Tibial nerve (tissue), 4 donors: Measurements from ENCODE around the gene PDE3A. TPM values are rescaled to one million over a fixed set of nuclear protein-coding genes. Genes with fewer than 3 reads are reported as not detected.
A peak's percentile ranks its signal among the peaks of the same experiment; 100 is the strongest.

Source experiments
- DNase-seq, 2 donors: peaks; one replicate each; pipeline ENCODE4 v3.0.0-alpha.2; 2019; ENCODE audit warnings: low spot score in 2 of 2
- H3K27ac ChIP-seq, 4 donors: fragments of 200-600 bp; sonication (generic) in 3 of 4; one replicate each; pipeline ENCODE4 v1.5.1; 2017 to 2019; ENCODE audit warnings: mild to moderate bottlenecking in 1 of 4
- H3K27me3 ChIP-seq, 2 donors: fragments of 200-600 bp; sonication (generic) in 1 of 2; one replicate each; pipeline versions ENCODE4 v1.5.1 to v1.6.0; 2017 to 2019
- H3K36me3 ChIP-seq, 3 donors: fragments of 200-600 bp; sonication (generic); one replicate each; pipeline ENCODE4 v1.5.1; 2018 to 2019
- H3K4me1 ChIP-seq, 4 donors: fragments of 200-600 bp; sonication (generic) in 3 of 4; one replicate each; pipeline ENCODE4 v1.5.1; 2017 to 2019
- H3K4me3 ChIP-seq, 4 donors: fragments of 200-600 bp; sonication (generic) in 3 of 4; one replicate each; pipeline ENCODE4 v1.5.1; 2017 to 2019; ENCODE audit warnings: mild to moderate bottlenecking in 1 of 4, moderate library complexity in 1 of 4
- H3K9me3 ChIP-seq, 4 donors: fragments of 200-600 bp; sonication (generic) in 3 of 4; one replicate each; pipeline ENCODE4 v1.5.1; 2017 to 2019
- EP300 ChIP-seq, 2 donors: sonication (generic); formaldehyde crosslinking; IDR thresholded peaks; one replicate each; pipeline ENCODE4 v1.6.1; 2017; ENCODE audit warnings: antibody characterized with exemption in 2 of 2, mild to moderate bottlenecking in 1 of 2
- POLR2A ChIP-seq, 2 donors: fragments of 450-650 bp; IDR thresholded peaks; one replicate each; pipeline ENCODE4 v1.6.1; 2017; ENCODE audit warnings: antibody characterized with exemption in 2 of 2, mild to moderate bottlenecking in 2 of 2, moderate library complexity in 2 of 2
- WGBS, 2 donors: methylation state at CpG; one replicate each; pipeline ENCODE4 v1.1.5; 2018; 5-methylcytosine and 5-hydroxymethylcytosine counted together
- total RNA-seq, 4 donors: library from RNA; depleted of rRNA; stranded (reverse); fragments of >200 nt; gene quantifications; one replicate each; pipeline ENCODE4 v1.1.0, GENCODE V29; 2016
- TF ChIP-seq, protein P1 (sequence below), 5 experiments: fragments of 200-600 bp in 3 of 5; fragments of 450-650 bp in 2 of 5; sonication (generic) in 3 of 5; IDR thresholded peaks; one replicate each; pipeline ENCODE4 v1.5.1; 2016 to 2019; ENCODE audit warnings: antibody characterized with exemption in 5 of 5, mild to moderate bottlenecking in 3 of 5, moderate library complexity in 2 of 5

PDE3A gene
- total RNA-seq, 4 donors from 2014 or later, result 11.4 to 17.6 (median 12.9) TPM

DNA sequence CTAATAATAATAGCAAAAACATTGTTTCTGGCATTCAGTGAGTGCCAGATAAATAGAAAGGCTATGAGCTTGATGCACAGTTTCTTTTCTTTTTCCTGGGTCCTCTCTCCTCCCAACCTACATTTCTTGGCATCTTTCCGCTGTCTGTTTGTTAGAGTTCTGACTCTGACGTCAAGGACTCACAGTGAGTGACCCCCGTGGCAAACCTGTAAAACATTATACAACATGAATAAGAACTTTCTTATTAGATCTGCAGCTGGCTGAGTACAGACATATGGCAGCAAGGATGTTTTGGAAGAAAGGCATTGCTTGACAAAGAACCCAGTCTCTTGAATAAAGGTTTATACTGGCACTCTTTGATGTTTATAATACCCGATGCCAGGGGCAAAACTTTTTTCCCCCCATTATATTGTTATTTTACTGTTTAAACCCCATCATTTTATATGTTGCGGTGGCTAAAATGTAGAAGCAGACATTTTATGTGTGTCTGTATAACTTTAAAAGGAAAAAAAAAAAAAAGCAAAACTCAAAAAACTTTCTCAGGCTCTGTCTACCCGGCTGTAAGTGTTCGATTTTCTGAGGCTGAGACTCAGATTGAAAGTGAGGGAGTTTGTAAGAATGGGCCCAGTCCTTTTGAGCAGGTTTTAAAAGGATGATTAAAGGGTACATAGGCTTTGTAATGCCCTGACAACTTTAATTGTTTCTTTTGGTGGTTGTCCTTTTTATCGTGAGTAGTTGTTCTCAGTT lies 159.3 kb downstream of the PDE3A start:
- Histone ChIP-seq H3K36me3 (no peaks in the 10 kb centered on the region), H3K27me3 (no peaks in the 10 kb centered on the region), H3K27ac (no peak overlapping the region), H3K4me3 (no peak overlapping the region), H3K9me3 (no peaks in the 10 kb centered on the region), H3K4me1 (no peaks in the 10 kb centered on the region)
- no peak for DNase-seq
- 23 to 35% methylated on average over 8 of the region's 8 CpGs for whole genome bisulfite sequencing, 2 donors
- TF ChIP-seq EP300 (IDR thresholded peaks at IDR 0.05), result no peak
- TF ChIP-seq, protein P1, sequence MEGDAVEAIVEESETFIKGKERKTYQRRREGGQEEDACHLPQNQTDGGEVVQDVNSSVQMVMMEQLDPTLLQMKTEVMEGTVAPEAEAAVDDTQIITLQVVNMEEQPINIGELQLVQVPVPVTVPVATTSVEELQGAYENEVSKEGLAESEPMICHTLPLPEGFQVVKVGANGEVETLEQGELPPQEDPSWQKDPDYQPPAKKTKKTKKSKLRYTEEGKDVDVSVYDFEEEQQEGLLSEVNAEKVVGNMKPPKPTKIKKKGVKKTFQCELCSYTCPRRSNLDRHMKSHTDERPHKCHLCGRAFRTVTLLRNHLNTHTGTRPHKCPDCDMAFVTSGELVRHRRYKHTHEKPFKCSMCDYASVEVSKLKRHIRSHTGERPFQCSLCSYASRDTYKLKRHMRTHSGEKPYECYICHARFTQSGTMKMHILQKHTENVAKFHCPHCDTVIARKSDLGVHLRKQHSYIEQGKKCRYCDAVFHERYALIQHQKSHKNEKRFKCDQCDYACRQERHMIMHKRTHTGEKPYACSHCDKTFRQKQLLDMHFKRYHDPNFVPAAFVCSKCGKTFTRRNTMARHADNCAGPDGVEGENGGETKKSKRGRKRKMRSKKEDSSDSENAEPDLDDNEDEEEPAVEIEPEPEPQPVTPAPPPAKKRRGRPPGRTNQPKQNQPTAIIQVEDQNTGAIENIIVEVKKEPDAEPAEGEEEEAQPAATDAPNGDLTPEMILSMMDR (IDR thresholded peaks at IDR 0.05), result no peak
- no peak for TF ChIP-seq POLR2A (IDR thresholded peaks at IDR 0.05)

DNA sequence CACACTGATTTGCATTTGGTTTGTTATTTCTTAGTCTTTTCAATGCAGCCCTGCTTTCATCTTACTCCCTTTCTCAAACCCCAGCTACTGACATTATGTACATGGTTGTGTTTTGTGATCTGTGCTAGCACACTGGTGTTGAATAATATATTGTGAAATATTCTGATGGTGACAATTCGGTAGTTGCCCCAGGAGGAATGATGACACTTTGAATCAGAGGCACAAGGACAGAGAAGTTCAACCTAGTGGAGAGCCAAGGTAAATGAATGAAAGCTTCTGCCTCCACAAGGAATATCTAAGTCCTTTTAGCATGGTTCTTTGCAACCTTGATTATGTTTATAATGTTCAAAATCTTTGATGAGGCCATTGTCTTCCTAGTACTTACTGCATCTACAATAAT lies 159.9 kb downstream of the PDE3A start:
- 62 to 73% methylated on average over 1 of the region's 1 CpG for WGBS, 2 donors
- no peaks in the 10 kb centered on the region for H3K4me1 ChIP-seq
- no peaks in the 10 kb centered on the region for H3K9me3 ChIP-seq
- no peaks in the 10 kb centered on the region for H3K36me3 ChIP-seq
- TF ChIP-seq, protein P1 (IDR thresholded peaks at IDR 0.05), result no peak
- TF ChIP-seq POLR2A (IDR thresholded peaks at IDR 0.05) (no peak), EP300 (IDR thresholded peaks at IDR 0.05) (no peak)
- no peak overlapping the region for H3K4me3 ChIP-seq
- no peak overlapping the region for H3K27ac ChIP-seq
- H3K27me3 ChIP-seq, result no peaks in the 10 kb centered on the region
- no peak for DNase-seq

DNA sequence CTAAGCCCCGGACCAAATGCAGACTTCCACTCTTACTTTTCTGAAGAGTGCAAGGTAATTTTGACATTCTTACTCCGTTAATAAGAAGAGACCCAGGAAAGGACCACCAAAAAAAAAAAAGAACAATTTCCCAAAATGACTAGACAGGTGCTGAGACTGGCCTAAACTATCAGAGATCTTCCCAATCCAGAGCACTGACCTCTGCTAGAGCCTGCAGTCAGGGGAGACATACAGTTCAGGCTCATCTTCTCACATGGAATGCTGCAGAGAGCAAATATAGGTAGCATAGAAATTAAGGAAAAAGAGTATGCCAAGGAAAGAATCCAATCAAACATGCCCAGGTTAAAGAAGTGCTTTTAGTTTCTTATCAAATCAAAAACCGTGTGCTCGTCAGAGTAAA lies 177.9 kb downstream of the PDE3A start:
- Histone ChIP-seq H3K4me1 (peaks cover 0 to 18% (median 0%) of the 10 kb centered on the region in 4 donors), H3K27ac (no peak overlapping the region), H3K4me3 (no peak overlapping the region), H3K27me3 (no peaks in the 10 kb centered on the region), H3K9me3 (no peaks in the 10 kb centered on the region), H3K36me3 (no peaks in the 10 kb centered on the region)
- DNase-seq, result no peak
- 67 to 68% methylated on average over 4 of the region's 4 CpGs for WGBS, 2 donors
- TF ChIP-seq EP300 (IDR thresholded peaks at IDR 0.05), result no peak
- TF ChIP-seq POLR2A (IDR thresholded peaks at IDR 0.05), result no peak
- TF ChIP-seq, protein P1 (IDR thresholded peaks at IDR 0.05), result no peak

DNA sequence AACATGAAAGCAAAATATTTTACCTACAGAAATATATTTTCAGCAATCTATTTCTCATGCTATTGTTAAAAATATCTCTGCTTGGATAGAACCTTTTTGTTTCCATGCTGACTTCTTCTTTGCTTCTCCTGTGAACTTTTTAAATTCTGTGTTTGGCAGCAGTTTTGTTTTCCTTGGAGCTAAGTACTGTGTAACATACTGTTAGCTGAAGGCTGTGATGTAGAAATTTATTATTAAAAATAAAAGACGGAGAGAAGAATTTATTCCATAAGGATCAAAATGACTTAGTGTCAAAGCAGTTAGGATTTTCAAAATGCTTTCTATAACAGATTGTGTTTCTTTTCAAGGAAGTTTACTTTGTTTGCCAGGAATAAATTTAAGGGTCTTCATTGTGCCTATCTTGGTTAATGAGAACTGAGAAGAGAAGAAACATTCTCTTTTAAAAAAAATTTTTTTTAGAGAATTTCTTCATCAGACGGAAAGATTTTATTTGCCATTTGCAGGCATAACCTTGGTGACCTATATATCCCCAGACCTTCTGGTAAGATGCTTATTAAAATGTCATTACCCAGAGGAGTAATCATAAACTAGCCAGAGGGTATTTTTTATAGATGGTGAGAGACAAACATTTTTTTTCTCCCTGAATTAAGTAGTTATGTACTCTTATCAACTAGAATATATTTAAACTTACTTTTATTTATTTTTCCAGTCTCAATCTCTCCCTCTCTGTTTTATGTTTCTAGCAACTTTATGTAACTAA lies 179.7 kb downstream of the PDE3A start:
- DNase-seq, result peak in 1 of 2 donors; percentile 18
- peak overlapping the region in 2 of 4 donors; percentile 22 to 39 for H3K27ac ChIP-seq
- H3K9me3 ChIP-seq, result no peaks in the 10 kb centered on the region
- peaks cover 0 to 18% (median 0%) of the 10 kb centered on the region in 4 donors for H3K4me1 ChIP-seq
- TF ChIP-seq, protein P1 (IDR thresholded peaks at IDR 0.05), result no peak
- TF ChIP-seq EP300 (IDR thresholded peaks at IDR 0.05), result no peak
- TF ChIP-seq POLR2A (IDR thresholded peaks at IDR 0.05), result no peak
- no peaks in the 10 kb centered on the region for H3K36me3 ChIP-seq
- WGBS, 2 donors, result 11 to 20% methylated on average over 2 of the region's 2 CpGs
- no peak overlapping the region for H3K4me3 ChIP-seq
- H3K27me3 ChIP-seq, result no peaks in the 10 kb centered on the region

DNA sequence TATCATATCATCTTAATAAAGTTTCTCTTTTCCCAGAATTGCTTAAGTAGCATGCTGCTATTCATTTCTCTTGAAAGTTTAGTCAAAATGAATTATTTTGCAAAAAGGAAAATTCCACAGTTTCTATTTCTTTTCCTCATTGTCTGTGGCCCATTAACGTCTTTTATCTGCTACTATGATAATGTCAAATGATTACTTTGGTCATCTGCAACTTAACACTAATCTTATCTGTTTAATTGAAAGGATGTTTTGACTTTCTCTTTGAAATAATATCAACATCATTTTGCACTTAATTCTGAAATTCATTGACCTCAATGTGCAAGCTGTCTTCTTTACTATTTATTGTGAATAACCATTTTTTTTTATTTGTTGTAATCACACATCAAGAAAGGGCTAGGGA lies 180.3 kb downstream of the PDE3A start:
- TF ChIP-seq EP300 (IDR thresholded peaks at IDR 0.05) (no peak), POLR2A (IDR thresholded peaks at IDR 0.05) (no peak)
- no peaks in the 10 kb centered on the region for H3K9me3 ChIP-seq
- no peaks in the 10 kb centered on the region for H3K36me3 ChIP-seq
- no peak overlapping the region for H3K4me3 ChIP-seq
- 23 to 28% methylated on average over 1 of the region's 1 CpG for WGBS, 2 donors
- H3K27me3 ChIP-seq, result no peaks in the 10 kb centered on the region
- H3K4me1 ChIP-seq, result peaks cover 0 to 18% (median 0%) of the 10 kb centered on the region in 4 donors
- no peak for DNase-seq
- H3K27ac ChIP-seq, result peak overlapping the region in 2 of 4 donors; percentile 22 to 39
